Measurements from ENCODE around the gene TMEM41B. TPM values are rescaled to one million over a fixed set of nuclear protein-coding genes. Genes with fewer than 3 reads are reported as not detected.

TMEM41B gene
- polyA plus RNA-seq, 1 donor (not counting 4 experiments of a cell fraction or from before 2014, with no cell fraction given): 69.3 TPM

DNA sequence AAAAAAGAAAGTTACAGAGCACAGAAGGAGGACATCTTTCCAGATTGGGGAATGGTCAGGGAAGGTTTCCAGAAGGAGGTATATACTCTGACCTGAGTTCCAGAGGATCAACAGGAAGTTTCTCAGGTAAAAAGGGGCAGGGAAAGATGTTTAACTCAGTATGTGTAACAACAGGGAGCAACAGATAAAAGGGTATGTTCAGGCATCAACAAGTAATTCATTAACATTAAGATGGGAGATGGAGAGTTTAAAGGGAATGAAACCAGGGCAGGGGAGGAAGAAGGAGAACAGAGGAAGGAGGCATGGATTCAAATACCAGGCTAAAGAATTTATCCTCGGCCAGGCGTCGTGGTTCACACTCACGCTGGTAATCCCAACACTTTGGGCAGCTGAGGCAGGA is 46.7 kb downstream of the TMEM41B start:
- FAIRE-seq (no peak), DNase-seq (ENCODE audit: low read depth, low spot score) (no peak)
- dilution Hi-C loops (cut with MboI; ENCODE audit: extremely low pct_ligation_motif_present, low sequenced_read_pairs): no loop called here
- H3K79me2 ChIP-seq (ENCODE audit: control insufficient read depth, insufficient read depth, low read length): peaks cover 16% of the 10 kb centered on the region
- H3K4me1 ChIP-seq (ENCODE audit: control insufficient read depth, extremely low read depth, insufficient read depth, low read length): peaks cover 5% of the 10 kb centered on the region
- H3K9me1 ChIP-seq (ENCODE audit: control insufficient read depth, extremely low read depth, insufficient read depth, low read length): no peaks in the 10 kb centered on the region
- H2AFZ ChIP-seq (ENCODE audit: control insufficient read depth, low read length): no peak overlapping the region
- H3K27me3 ChIP-seq (ENCODE audit: control insufficient read depth, extremely low read depth, insufficient read depth, low read length): no peaks in the 10 kb centered on the region
- no peaks in the 10 kb centered on the region for H3K9me3 ChIP-seq (ENCODE audit: control insufficient read depth, low read depth, low read length)
- H3K4me2 ChIP-seq (ENCODE audit: control insufficient read depth, extremely low read depth, insufficient read depth, low read depth, low read length): no peak overlapping the region
- H3K36me3 ChIP-seq (ENCODE audit: control insufficient read depth in 2 of 2, extremely low read depth in 1 of 2, insufficient read depth in 2 of 2, low read length in 2 of 2): no peaks in the 10 kb centered on the region
- H3K4me3 ChIP-seq (ENCODE audit: control insufficient read depth in 2 of 3, extremely low read depth in 1 of 3, insufficient read depth in 2 of 3, low read depth in 1 of 3, low read length in 3 of 3): no peak overlapping the region
- no peak for TF ChIP-seq EZH2 (IDR thresholded peaks at IDR 0.05; ENCODE audit: low read length)
- TF ChIP-seq, protein P1, sequence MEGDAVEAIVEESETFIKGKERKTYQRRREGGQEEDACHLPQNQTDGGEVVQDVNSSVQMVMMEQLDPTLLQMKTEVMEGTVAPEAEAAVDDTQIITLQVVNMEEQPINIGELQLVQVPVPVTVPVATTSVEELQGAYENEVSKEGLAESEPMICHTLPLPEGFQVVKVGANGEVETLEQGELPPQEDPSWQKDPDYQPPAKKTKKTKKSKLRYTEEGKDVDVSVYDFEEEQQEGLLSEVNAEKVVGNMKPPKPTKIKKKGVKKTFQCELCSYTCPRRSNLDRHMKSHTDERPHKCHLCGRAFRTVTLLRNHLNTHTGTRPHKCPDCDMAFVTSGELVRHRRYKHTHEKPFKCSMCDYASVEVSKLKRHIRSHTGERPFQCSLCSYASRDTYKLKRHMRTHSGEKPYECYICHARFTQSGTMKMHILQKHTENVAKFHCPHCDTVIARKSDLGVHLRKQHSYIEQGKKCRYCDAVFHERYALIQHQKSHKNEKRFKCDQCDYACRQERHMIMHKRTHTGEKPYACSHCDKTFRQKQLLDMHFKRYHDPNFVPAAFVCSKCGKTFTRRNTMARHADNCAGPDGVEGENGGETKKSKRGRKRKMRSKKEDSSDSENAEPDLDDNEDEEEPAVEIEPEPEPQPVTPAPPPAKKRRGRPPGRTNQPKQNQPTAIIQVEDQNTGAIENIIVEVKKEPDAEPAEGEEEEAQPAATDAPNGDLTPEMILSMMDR (optimal IDR thresholded peaks at IDR 0.05 in 1 of 3, IDR thresholded peaks at IDR 0.05 in 1 of 3, conservative IDR thresholded peaks at IDR 0.05 in 1 of 3; ENCODE audit: extremely low read depth in 1 of 3, insufficient read depth in 2 of 3, low read length in 3 of 3): no peak
- no peaks in the 10 kb centered on the region for H4K20me1 ChIP-seq (ENCODE audit: control insufficient read depth, extremely low read depth, insufficient read depth, low read length)
- no peak overlapping the region for H3K27ac ChIP-seq (ENCODE audit: control insufficient read depth, insufficient read depth, low read length)
- H3K9ac ChIP-seq (ENCODE audit: control insufficient read depth, extremely low read depth, insufficient read depth, low read length): no peak overlapping the region

DNA sequence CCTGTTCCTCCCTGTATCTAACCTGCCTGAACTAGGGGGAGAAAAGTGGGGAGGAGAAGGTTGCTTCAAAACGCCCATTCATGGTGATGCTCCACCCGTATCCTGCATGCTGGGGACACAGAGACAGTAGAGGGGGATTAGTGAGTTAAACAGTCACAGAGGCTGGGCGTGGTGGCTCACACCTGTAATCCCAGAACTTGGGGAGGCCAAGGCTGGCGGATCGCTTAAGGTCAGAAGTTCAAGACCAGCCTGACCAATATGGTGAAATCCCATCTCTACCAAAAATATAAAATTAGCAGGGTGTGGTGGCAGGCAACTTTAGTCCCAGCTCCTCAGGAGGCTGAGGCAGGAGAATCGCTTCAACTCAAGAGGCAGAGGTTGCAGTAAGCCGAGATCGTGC is 47.5 kb downstream of the TMEM41B start:
- Histone ChIP-seq H3K4me2 (ENCODE audit: control insufficient read depth, extremely low read depth, insufficient read depth, low read depth, low read length) (no peak overlapping the region), H3K4me1 (ENCODE audit: control insufficient read depth, extremely low read depth, insufficient read depth, low read length) (peaks cover 5% of the 10 kb centered on the region), H3K79me2 (ENCODE audit: control insufficient read depth, insufficient read depth, low read length) (peaks cover 19% of the 10 kb centered on the region), H3K27ac (ENCODE audit: control insufficient read depth, insufficient read depth, low read length) (no peak overlapping the region), H3K9me1 (ENCODE audit: control insufficient read depth, extremely low read depth, insufficient read depth, low read length) (no peaks in the 10 kb centered on the region), H3K9ac (ENCODE audit: control insufficient read depth, extremely low read depth, insufficient read depth, low read length) (no peak overlapping the region), H3K36me3 (ENCODE audit: control insufficient read depth in 2 of 2, extremely low read depth in 1 of 2, insufficient read depth in 2 of 2, low read length in 2 of 2) (no peaks in the 10 kb centered on the region), H3K4me3 (ENCODE audit: control insufficient read depth in 2 of 3, extremely low read depth in 1 of 3, insufficient read depth in 2 of 3, low read depth in 1 of 3, low read length in 3 of 3) (no peak overlapping the region), H2AFZ (ENCODE audit: control insufficient read depth, low read length) (no peak overlapping the region), H3K9me3 (ENCODE audit: control insufficient read depth, low read depth, low read length) (no peaks in the 10 kb centered on the region), H3K27me3 (ENCODE audit: control insufficient read depth, extremely low read depth, insufficient read depth, low read length) (no peaks in the 10 kb centered on the region), H4K20me1 (ENCODE audit: control insufficient read depth, extremely low read depth, insufficient read depth, low read length) (no peaks in the 10 kb centered on the region)
- TF ChIP-seq, protein P1 (optimal IDR thresholded peaks at IDR 0.05 in 1 of 3, IDR thresholded peaks at IDR 0.05 in 1 of 3, conservative IDR thresholded peaks at IDR 0.05 in 1 of 3; ENCODE audit: extremely low read depth in 1 of 3, insufficient read depth in 2 of 3, low read length in 3 of 3): no peak
- no peak for TF ChIP-seq EZH2 (IDR thresholded peaks at IDR 0.05; ENCODE audit: low read length)
- DNase-seq (ENCODE audit: low read depth, low spot score): no peak
- no peak for FAIRE-seq
- dilution Hi-C loops (cut with MboI; ENCODE audit: extremely low pct_ligation_motif_present, low sequenced_read_pairs): no loop called here

Data from keratinocyte (primary cell).